Measurements from ENCODE around the gene NR5A2.
"Not testable (repeated sequence)": the region's sequence is repeated elsewhere in the genome, so short reads cannot be mapped to it uniquely, and the experiment has no call there.

NR5A2 gene

GRCh38 chr1:200172311-200172710 lies 144.8 kb downstream of the NR5A2 start:
- DNase-seq: no peak

GRCh38 chr1:200173097-200173618 lies 145.6 kb downstream of the NR5A2 start:
- no peak for DNase-seq

- DNase-seq: no peak
These were observed 147.2 kb downstream of the NR5A2 start for GRCh38 chr1:200174525-200175295.

- DNase-seq: no peak
These were observed 148.7 kb downstream of the NR5A2 start for GRCh38 chr1:200176181-200176580.

GRCh38 chr1:200176798-200177197 lies 149.3 kb downstream of the NR5A2 start:
- DNase-seq: no peak

GRCh38 chr1:200178340-200178739 lies 150.8 kb downstream of the NR5A2 start:
- no peak for DNase-seq

- no peak for DNase-seq
These were observed 151.7 kb downstream of the NR5A2 start for GRCh38 chr1:200179126-200179780.

- DNase-seq: no peak
These were observed 152.3 kb downstream of the NR5A2 start for GRCh38 chr1:200179781-200180160.

- no peak for DNase-seq
These were observed 153.3 kb downstream of the NR5A2 start for GRCh38 chr1:200180821-200181220.

GRCh38 chr1:200181861-200182260 lies 154.4 kb downstream of the NR5A2 start:
- DNase-seq: no peak

GRCh38 chr1:200182701-200183100 lies 155.2 kb downstream of the NR5A2 start:
- DNase-seq: no peak

GRCh38 chr1:200183637-200184036 lies 156.1 kb downstream of the NR5A2 start:
- DNase-seq: no peak

GRCh38 chr1:200184196-200184595 lies 156.7 kb downstream of the NR5A2 start:
- no peak for DNase-seq

- not testable (repeated sequence) for DNase-seq
These were observed 157.7 kb downstream of the NR5A2 start for GRCh38 chr1:200185191-200185590.

GRCh38 chr1:200187332-200187731 lies 159.8 kb downstream of the NR5A2 start:
- not testable (repeated sequence) for DNase-seq

GRCh38 chr1:200191993-200192392 lies 164.5 kb downstream of the NR5A2 start:
- no peak for DNase-seq

GRCh38 chr1:200194477-200194876 lies 167.0 kb downstream of the NR5A2 start:
- DNase-seq: no peak

- DNase-seq: no peak
These were observed 170.7 kb downstream of the NR5A2 start for GRCh38 chr1:200198236-200198635.

- DNase-seq: no peak
These were observed 177.9 kb downstream of the NR5A2 start for GRCh38 chr1:200205216-200205995.

GRCh38 chr1:200206340-200206739 lies 178.8 kb downstream of the NR5A2 start:
- no peak for DNase-seq

GRCh38 chr1:200206761-200207160 lies 179.3 kb downstream of the NR5A2 start:
- no peak for DNase-seq

- no peak for DNase-seq
These were observed 180.2 kb downstream of the NR5A2 start for GRCh38 chr1:200207711-200208126.

GRCh38 chr1:200211157-200211556 lies 183.6 kb downstream of the NR5A2 start:
- no peak for DNase-seq
